Naive thymus-derived CD4-positive, alpha-beta T cell (primary cell): Measurements from ENCODE around the gene FBN3. TPM values are rescaled to one million over a fixed set of nuclear protein-coding genes. Genes with fewer than 3 reads are reported as not detected.

Experiments used
- ATAC-seq: fragments of 150-1000 bp; cut with Tn5 transposase; 2 replicates; pipeline ENCODE4 v1.10.0; 2021; ENCODE audit warnings: mild to moderate bottlenecking, moderate library complexity
- CTCF ChIA-PET: fragments of 350-600 bp; sonication (Branson Sonifier 250); formaldehyde crosslinking; loops from one replicate; lab custom pipeline; 2021; ENCODE audit warnings: antibody characterized with exemption; lab: Charles Lee
- POLR2A ChIA-PET: fragments of 350-600 bp; sonication (Branson Sonifier 250); formaldehyde crosslinking; loops from one replicate; lab custom pipeline; 2021; ENCODE audit warnings: antibody characterized with exemption, inconsistent platforms; lab: Charles Lee
- DNase-seq, 9 donors: peaks; one replicate each; pipeline versions ENCODE4 v3.0.0 to v3.0.0-alpha.2; 2020 to 2022; ENCODE audit warnings: mixed read lengths in 1 of 9
- H3K27ac ChIP-seq: one replicate; pipeline ENCODE4 v1.7.0; 2013; ENCODE audit warnings: mild to moderate bottlenecking, low read depth, low read length, moderate library complexity
- H3K27me3 ChIP-seq, 2 donors: one replicate each; pipeline ENCODE4 v1.7.0; 2013; ENCODE audit warnings: low read length in 2 of 2, mild to moderate bottlenecking in 2 of 2, moderate library complexity in 2 of 2; ENCODE audit not compliant: control insufficient read depth in 2 of 2, insufficient read depth in 2 of 2
- H3K36me3 ChIP-seq, 3 experiments: 1 replicate in 2 of 3; 2 replicates in 1 of 3; pipeline ENCODE4 v1.7.0; 2013; ENCODE audit warnings: low read length in 3 of 3, mild to moderate bottlenecking in 3 of 3, moderate library complexity in 1 of 3; ENCODE audit not compliant: insufficient read depth in 3 of 3, control insufficient read depth in 2 of 3
- H3K4me1 ChIP-seq, 2 donors: one replicate each; pipeline ENCODE4 v1.7.0; 2013; ENCODE audit warnings: low read length in 2 of 2, mild to moderate bottlenecking in 2 of 2, moderate library complexity in 1 of 2; ENCODE audit not compliant: control insufficient read depth in 2 of 2, insufficient read depth in 2 of 2
- H3K4me3 ChIP-seq: 2 replicates; pipeline ENCODE4 v1.7.0; 2013; ENCODE audit warnings: mild to moderate bottlenecking, low read length
- H3K9me3 ChIP-seq, 3 experiments: 1 replicate in 2 of 3; 2 replicates in 1 of 3; pipeline ENCODE4 v1.7.0; 2013; ENCODE audit warnings: low read length in 3 of 3; ENCODE audit not compliant: control insufficient read depth in 2 of 3
- H3K27ac Mint-ChIP-seq, 9 donors: one replicate each; pipeline ENCODE4 v1.8.0; 2020 to 2022; ENCODE audit warnings: mixed read lengths in 9 of 9, mild to moderate bottlenecking in 8 of 9, moderate library complexity in 5 of 9, inconsistent platforms in 2 of 9
- H3K27me3 Mint-ChIP-seq, 5 donors: one replicate each; pipeline ENCODE4 v1.8.0; 2021 to 2022; ENCODE audit warnings: mixed read lengths in 5 of 5, mild to moderate bottlenecking in 1 of 5
- H3K36me3 Mint-ChIP-seq, 5 donors: one replicate each; pipeline ENCODE4 v1.8.0; 2020 to 2022; ENCODE audit warnings: mixed read lengths in 5 of 5, mild to moderate bottlenecking in 3 of 5, inconsistent platforms in 1 of 5
- H3K4me1 Mint-ChIP-seq, 7 donors: one replicate each; pipeline ENCODE4 v1.8.0; 2020 to 2022; ENCODE audit warnings: mixed read lengths in 7 of 7, mild to moderate bottlenecking in 3 of 7, inconsistent platforms in 1 of 7
- H3K4me3 Mint-ChIP-seq, 10 donors: one replicate each; pipeline ENCODE4 v1.8.0; 2020 to 2022; ENCODE audit warnings: mild to moderate bottlenecking in 10 of 10, mixed read lengths in 10 of 10, moderate library complexity in 6 of 10, inconsistent platforms in 2 of 10
- H3K9me3 Mint-ChIP-seq, 11 donors: one replicate each; pipeline ENCODE4 v1.8.0; 2020 to 2022; ENCODE audit warnings: mixed read lengths in 11 of 11, mild to moderate bottlenecking in 4 of 11, inconsistent platforms in 1 of 11, moderate library complexity in 1 of 11
- intact Hi-C, 2 donors: fragments of 100-400 bp; cut with micrococcal nuclease; formaldehyde crosslinking; loops; one replicate each; pipeline ENCODE4 v1.15.1; 2023
- polyA plus RNA-seq, 2 donors: library from polyadenylated mRNA; unstranded; fragments of 300-500 nt; fragmentation: Illumina TruSeq; gene quantifications; one replicate each; pipeline ENCODE4 v1.2.3, GENCODE V29; 2021
- total RNA-seq, 6 experiments: library from RNA in 5 of 6; stranded (reverse) in 5 of 6; gene quantifications; 1 replicate in 5 of 6; 2 replicates in 1 of 6; pipeline ENCODE4 v1.2.3 and lab custom pipeline; 2021 to 2026

FBN3 gene
- total and polyA plus RNA-seq, 7 experiments from 2014 or later, result not detected

DNA sequence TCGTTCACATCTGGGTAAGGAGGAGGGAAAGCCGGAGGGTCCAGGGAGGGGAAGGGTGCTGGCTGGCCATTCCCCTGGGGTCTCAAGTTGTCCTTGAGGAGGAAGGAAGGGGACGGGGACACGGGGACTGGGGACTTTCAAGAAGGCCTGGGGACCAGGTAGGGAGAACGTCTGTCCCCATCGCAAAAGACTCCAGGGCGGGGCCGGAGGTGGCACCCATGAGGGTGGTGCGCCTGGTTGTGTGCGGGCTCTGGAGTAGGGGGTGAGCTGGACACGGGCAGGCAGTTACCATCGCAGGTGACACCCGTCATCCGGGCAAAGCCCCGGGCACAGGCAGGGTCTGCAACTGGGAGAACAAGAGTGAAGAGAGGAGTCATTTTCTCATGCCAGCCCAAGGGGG lies 23.4 kb downstream of the FBN3 start:
- ChIA-PET CTCF (no interaction called here), POLR2A (no interaction called here)
- no peaks in the 10 kb centered on the region for H3K9me3 Mint-ChIP-seq
- intact Hi-C loops, result no loop called here
- peaks cover 0 to 5% (median 3%) of the 10 kb centered on the region in 5 donors for H3K27me3 Mint-ChIP-seq
- Histone ChIP-seq H3K36me3 (no peaks in the 10 kb centered on the region), H3K27ac (no peak overlapping the region), H3K4me3 (no peak overlapping the region), H3K4me1 (no peaks in the 10 kb centered on the region), H3K9me3 (no peaks in the 10 kb centered on the region), H3K27me3 (no peaks in the 10 kb centered on the region)
- no peak overlapping the region for H3K4me3 Mint-ChIP-seq
- peak overlapping the region in 1 of 9 donors; percentile 66 for H3K27ac Mint-ChIP-seq
- ATAC-seq, result no peak
- H3K4me1 Mint-ChIP-seq, result peaks cover 0 to 1% (median 0%) of the 10 kb centered on the region in 7 donors
- DNase-seq, result no peak
- no peaks in the 10 kb centered on the region for H3K36me3 Mint-ChIP-seq

DNA sequence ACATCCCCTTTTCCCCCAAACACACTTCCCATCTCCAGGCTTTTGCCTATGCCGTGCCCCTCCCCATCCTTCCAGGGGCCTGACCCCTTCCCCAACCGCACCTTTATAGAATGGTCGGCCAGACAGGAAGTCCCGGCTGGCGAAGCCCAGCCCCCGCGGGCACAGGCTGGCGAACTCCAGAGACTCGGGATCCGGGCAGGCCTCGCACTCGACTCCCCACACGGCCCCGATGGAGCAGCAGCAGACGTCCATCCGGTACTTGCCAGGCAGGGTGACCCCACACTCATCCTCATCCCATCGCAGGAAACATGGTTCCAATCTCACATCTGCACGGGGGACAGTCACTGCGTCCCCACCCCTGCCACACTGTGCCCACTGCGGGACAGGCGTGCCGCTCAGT lies 25.7 kb downstream of the FBN3 start:
- no peaks in the 10 kb centered on the region for H3K4me1 ChIP-seq
- no peaks in the 10 kb centered on the region for H3K9me3 ChIP-seq
- DNase-seq (no peak), ATAC-seq (no peak)
- no peaks in the 10 kb centered on the region for H3K36me3 Mint-ChIP-seq
- H3K4me1 Mint-ChIP-seq, result no peaks in the 10 kb centered on the region
- intact Hi-C loops, result no loop called here
- ChIA-PET CTCF (no interaction called here), POLR2A (interaction anchor here (0.7 kb wide), 1 partner anchor 135 kb away, joined by 3 read pairs; no protein-coding TSS in a partner anchor)
- no peaks in the 10 kb centered on the region for H3K27me3 ChIP-seq
- peaks cover 0 to 5% (median 3%) of the 10 kb centered on the region in 5 donors for H3K27me3 Mint-ChIP-seq
- no peak overlapping the region for H3K27ac Mint-ChIP-seq
- H3K36me3 ChIP-seq, result no peaks in the 10 kb centered on the region
- peaks cover 0 to 2% (median 0%) of the 10 kb centered on the region in 11 donors for H3K9me3 Mint-ChIP-seq
- no peak overlapping the region for H3K4me3 Mint-ChIP-seq
- no peak overlapping the region for H3K27ac ChIP-seq
- no peak overlapping the region for H3K4me3 ChIP-seq

GRCh38 chr19:8120636-8121480 lies 28.5 kb downstream of the FBN3 start:
- peaks cover 0 to 5% (median 0%) of the 10 kb centered on the region in 5 donors for H3K27me3 Mint-ChIP-seq
- H3K4me1 Mint-ChIP-seq, result no peaks in the 10 kb centered on the region
- ATAC-seq (no peak), DNase-seq (no peak)
- no peaks in the 10 kb centered on the region for H3K4me1 ChIP-seq
- CTCF ChIA-PET, result no interaction called here
- POLR2A ChIA-PET, result no interaction called here
- H3K27me3 ChIP-seq, result no peaks in the 10 kb centered on the region
- no peaks in the 10 kb centered on the region for H3K36me3 ChIP-seq
- no peak overlapping the region for H3K4me3 Mint-ChIP-seq
- no peak overlapping the region for H3K27ac ChIP-seq
- no peaks in the 10 kb centered on the region for H3K36me3 Mint-ChIP-seq
- intact Hi-C loops, result no loop called here
- H3K27ac Mint-ChIP-seq, result no peak overlapping the region
- no peaks in the 10 kb centered on the region for H3K9me3 ChIP-seq
- H3K9me3 Mint-ChIP-seq, result peaks cover 0 to 5% (median 0%) of the 10 kb centered on the region in 11 donors
- no peak overlapping the region for H3K4me3 ChIP-seq

DNA sequence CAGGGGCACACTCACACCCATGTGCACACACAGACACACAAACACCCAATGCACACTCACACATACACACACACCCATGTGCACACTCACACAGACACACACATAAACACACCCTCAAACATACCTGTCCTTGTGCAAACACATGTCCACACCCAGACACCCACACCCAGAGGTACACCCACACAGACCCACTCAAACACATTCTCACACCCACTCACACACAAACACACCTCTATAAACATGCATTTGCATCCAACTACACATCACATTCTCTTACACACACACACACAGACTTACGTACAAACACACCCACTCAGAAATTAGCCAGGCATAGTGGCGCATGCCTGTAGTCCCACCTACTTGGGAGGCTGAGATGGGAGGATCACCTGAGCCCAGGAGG lies 31.4 kb downstream of the FBN3 start:
- no peaks in the 10 kb centered on the region for H3K4me1 Mint-ChIP-seq
- DNase-seq (no peak), ATAC-seq (no peak)
- CTCF ChIA-PET, result no interaction called here
- Histone ChIP-seq H3K4me3 (no peak overlapping the region), H3K27me3 (no peaks in the 10 kb centered on the region), H3K27ac (no peak overlapping the region), H3K4me1 (no peaks in the 10 kb centered on the region), H3K9me3 (no peaks in the 10 kb centered on the region), H3K36me3 (no peaks in the 10 kb centered on the region)
- H3K36me3 Mint-ChIP-seq, result no peaks in the 10 kb centered on the region
- no peak overlapping the region for H3K27ac Mint-ChIP-seq
- intact Hi-C loops, result no loop called here
- H3K9me3 Mint-ChIP-seq, result peaks cover 0 to 7% (median 0%) of the 10 kb centered on the region in 11 donors
- H3K27me3 Mint-ChIP-seq, result peaks cover 0 to 3% (median 0%) of the 10 kb centered on the region in 5 donors
- H3K4me3 Mint-ChIP-seq, result no peak overlapping the region
- POLR2A ChIA-PET, result no interaction called here

DNA sequence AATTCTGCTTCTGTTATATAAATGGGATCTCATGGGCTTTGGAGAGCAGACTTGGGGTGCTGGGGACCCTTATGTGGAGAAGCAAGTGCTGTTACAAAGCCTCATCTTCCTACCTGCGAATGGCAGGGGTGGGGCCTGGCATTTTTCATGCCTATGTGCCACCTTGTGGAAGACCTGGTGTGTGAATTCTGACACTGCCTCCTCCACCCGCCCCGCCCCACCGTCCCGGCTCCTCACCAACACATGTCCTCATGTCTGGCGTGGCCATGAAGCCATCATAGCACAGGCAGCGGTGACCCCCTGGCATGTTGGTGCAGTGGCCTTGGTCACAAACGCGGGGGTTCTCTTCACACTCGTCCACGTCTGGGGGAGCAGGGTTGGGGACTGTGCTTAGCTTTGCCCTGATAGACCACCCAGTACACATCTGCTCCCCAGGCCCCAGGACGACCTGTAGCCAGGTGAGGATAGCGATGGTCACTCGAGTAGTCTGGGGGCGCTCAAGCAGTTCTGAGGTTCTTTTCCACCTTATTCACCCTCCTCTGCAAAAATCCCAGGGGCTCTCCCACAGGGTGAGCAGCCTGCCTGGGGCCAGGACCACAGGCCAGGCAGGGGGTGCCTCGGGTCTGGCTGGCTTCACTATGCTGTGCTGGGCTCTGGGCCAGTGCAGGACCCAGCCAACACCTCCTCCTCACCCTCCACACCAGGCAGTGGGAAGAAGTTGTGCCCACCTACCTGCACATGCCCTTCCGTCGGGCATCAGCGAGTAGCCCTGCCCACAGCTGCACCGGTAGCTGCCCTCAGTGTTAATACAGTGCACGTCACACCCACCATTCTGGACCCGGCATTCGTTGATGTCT lies 32.7 kb downstream of the FBN3 start:
- Mint-ChIP-seq H3K36me3 (no peaks in the 10 kb centered on the region), H3K4me3 (no peak overlapping the region), H3K27me3 (peaks cover 0 to 6% (median 0%) of the 10 kb centered on the region in 5 donors), H3K4me1 (no peaks in the 10 kb centered on the region), H3K27ac (no peak overlapping the region), H3K9me3 (peaks cover 0 to 7% (median 0%) of the 10 kb centered on the region in 11 donors)
- intact Hi-C loops, result no loop called here
- Histone ChIP-seq H3K4me1 (no peaks in the 10 kb centered on the region), H3K9me3 (no peaks in the 10 kb centered on the region), H3K36me3 (no peaks in the 10 kb centered on the region), H3K27me3 (no peaks in the 10 kb centered on the region), H3K27ac (no peak overlapping the region), H3K4me3 (no peak overlapping the region)
- CTCF ChIA-PET, result no interaction called here
- no peak for ATAC-seq
- POLR2A ChIA-PET, result no interaction called here
- DNase-seq, result no peak

DNA sequence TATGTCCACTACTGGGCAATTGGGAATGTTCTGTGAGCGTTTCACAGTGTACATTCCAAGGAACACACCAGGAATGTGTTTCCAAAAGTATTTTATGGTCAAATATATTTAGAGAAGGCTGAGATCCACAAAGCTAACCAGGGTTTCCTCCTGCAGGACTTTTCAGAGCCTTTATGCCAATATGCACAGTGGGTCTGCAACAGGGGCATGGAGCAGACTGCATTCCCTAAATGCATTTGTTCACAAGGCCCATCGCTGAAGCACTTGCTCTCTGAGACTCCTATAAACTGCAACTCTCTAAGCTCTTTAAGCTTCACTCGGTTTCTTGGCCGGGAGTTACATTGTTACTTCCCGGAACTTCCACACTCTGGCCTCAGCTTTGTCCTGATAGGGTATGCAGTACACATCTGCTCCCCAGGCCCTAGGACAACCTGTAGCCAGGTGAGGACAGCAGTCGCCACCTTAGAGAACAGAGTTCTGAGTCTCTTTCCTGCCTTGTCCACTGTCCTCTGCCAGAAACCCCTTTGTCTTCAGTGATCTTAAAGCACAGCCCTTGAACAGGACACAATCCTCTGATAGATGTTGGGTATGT lies 33.5 kb downstream of the FBN3 start:
- CTCF ChIA-PET, result no interaction called here
- Mint-ChIP-seq H3K27me3 (peaks cover 0 to 6% (median 0%) of the 10 kb centered on the region in 5 donors), H3K27ac (no peak overlapping the region), H3K4me3 (no peak overlapping the region), H3K4me1 (no peaks in the 10 kb centered on the region), H3K9me3 (peaks cover 0 to 7% (median 0%) of the 10 kb centered on the region in 11 donors), H3K36me3 (no peaks in the 10 kb centered on the region)
- DNase-seq (no peak), ATAC-seq (no peak)
- POLR2A ChIA-PET, result no interaction called here
- Histone ChIP-seq H3K27ac (no peak overlapping the region), H3K4me3 (no peak overlapping the region), H3K9me3 (no peaks in the 10 kb centered on the region), H3K27me3 (no peaks in the 10 kb centered on the region), H3K36me3 (no peaks in the 10 kb centered on the region), H3K4me1 (no peaks in the 10 kb centered on the region)
- intact Hi-C loops, result no loop called here
